ENCODE results near the gene PTPN20. TPM values are rescaled to one million over a fixed set of nuclear protein-coding genes. Genes with fewer than 3 reads are reported as not detected.

The PTPN20 gene
- polyA plus RNA-seq, 1 donor from 2014 or later: 1.4 TPM

DNA sequence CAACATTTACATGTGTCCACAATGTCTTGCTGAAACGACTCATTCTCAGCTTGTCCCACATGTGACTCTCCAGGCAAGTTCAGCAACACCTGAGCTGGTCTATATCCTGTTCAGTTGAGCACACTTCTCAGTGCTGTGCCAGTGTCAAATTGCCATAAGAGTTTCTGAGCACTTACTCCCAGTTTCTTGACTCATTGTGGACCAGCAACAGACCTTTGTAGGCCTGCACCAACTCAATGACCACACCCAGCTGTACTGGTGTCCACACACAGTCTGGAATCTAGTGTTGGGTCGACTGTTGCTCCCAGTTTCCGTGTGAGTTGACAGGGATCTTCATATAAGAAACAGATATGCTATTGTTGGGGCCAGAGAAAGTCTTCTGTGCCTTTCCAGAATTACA lies 88.0 kb downstream of the PTPN20 start:
- H3K36me3 Mint-ChIP-seq: no peaks in the 10 kb centered on the region
- H3K27me3 Mint-ChIP-seq: peaks cover 9% of the 10 kb centered on the region
- no peak overlapping the region for H3K4me3 Mint-ChIP-seq
- peaks cover 0 to 1% (median 0%) of the 10 kb centered on the region in 3 donors for H3K4me1 Mint-ChIP-seq
- H3K9me3 Mint-ChIP-seq: peaks cover 0 to 9% (median 4%) of the 10 kb centered on the region in 3 donors
- H3K27ac Mint-ChIP-seq: no peak overlapping the region

DNA sequence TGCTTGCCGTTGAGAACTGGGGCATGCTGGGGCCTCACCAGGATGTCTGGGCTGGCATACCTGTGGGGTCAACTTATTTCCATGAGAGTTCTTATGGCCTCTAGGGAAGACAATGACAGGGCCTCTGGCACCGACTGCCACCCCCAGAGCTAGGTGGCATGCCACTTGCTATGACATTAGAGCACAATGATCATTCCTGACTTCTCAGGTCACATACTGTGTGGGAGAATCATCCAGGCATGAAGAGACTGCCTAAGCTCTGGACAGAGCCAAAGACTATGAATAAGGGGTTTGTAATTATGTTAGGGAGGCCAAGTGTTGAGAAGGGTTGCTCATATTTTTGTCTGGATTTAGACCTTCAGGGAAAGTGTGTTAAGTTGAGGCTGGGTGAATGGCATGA lies 97.5 kb downstream of the PTPN20 start:
- Mint-ChIP-seq H3K27ac (no peak overlapping the region), H3K9me3 (no peaks in the 10 kb centered on the region), H3K27me3 (peaks cover 10% of the 10 kb centered on the region), H3K36me3 (no peaks in the 10 kb centered on the region), H3K4me3 (no peak overlapping the region), H3K4me1 (no peaks in the 10 kb centered on the region)

- H3K4me1 Mint-ChIP-seq: no peaks in the 10 kb centered on the region
Measured at GRCh38 chr10:47009215-47009838, 98.1 kb downstream of the PTPN20 start.

DNA sequence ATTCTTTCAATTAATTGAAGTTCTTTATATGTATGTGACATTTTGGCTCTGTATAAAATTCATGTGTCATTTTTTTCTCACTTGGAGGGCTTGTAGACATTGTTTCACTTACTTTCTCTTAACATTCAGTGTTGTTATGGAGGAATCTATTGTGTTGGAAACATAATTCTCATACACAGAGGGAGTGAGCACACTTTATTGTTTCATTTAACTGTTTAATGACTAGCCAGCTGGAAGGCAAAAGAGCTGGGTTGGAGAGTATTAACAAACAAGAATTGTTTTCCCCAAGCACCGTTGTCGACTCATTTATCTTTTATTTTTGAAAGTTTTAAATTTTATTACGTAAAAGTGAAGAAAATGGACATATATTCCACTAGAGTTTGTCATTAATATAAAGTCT lies 98.8 kb downstream of the PTPN20 start:
- Mint-ChIP-seq H3K36me3 (no peaks in the 10 kb centered on the region), H3K4me3 (no peak overlapping the region), H3K27ac (no peak overlapping the region), H3K27me3 (peaks cover 10% of the 10 kb centered on the region), H3K9me3 (no peaks in the 10 kb centered on the region), H3K4me1 (no peaks in the 10 kb centered on the region)

More at GRCh38 chr10:47009215-47009838, 98.1 kb downstream of the PTPN20 start:
- no peaks in the 10 kb centered on the region for H3K9me3 Mint-ChIP-seq
- H3K36me3 Mint-ChIP-seq: no peaks in the 10 kb centered on the region
- no peak overlapping the region for H3K4me3 Mint-ChIP-seq
- H3K27ac Mint-ChIP-seq: no peak overlapping the region
- H3K27me3 Mint-ChIP-seq: peaks cover 10% of the 10 kb centered on the region

GRCh38 chr10:47012214-47012613 lies 101.0 kb downstream of the PTPN20 start:
- Mint-ChIP-seq H3K4me1 (no peaks in the 10 kb centered on the region), H3K27ac (no peak overlapping the region), H3K36me3 (no peaks in the 10 kb centered on the region), H3K4me3 (no peak overlapping the region), H3K27me3 (peaks cover 16% of the 10 kb centered on the region), H3K9me3 (no peaks in the 10 kb centered on the region)

DNA sequence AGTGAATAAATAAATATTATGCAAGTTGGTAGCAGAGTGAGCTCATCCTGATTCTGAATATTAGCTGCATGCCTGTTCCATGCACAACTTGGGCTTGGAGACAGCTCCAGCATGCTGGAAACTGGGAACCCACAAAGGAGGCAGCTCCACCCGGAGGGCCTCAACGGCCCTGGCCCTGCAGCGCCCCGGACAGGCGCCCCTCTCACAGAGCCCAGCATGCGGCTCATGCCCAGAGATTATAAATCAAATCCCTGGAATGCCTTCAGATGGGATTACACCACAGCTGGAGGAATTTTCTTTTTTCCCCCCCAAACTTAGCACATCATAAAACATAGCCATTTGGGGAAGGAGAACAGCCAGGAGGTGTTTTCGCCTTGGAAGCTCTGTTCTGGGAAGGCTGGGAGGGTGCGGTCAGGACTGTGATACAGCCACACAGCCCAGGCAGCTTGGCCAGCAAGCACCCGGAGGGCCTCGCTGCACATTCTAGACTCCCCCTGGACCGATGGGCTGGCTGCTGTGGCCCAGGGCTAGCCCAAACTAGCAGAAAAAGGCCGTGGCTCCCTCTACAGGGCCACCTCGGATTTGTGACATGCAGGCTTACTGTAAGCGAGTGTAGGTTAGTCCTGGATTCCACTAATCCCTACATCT lies 102.4 kb downstream of the PTPN20 start:
- H3K27ac Mint-ChIP-seq: no peak overlapping the region
- no peaks in the 10 kb centered on the region for H3K36me3 Mint-ChIP-seq
- H3K4me1 Mint-ChIP-seq: no peaks in the 10 kb centered on the region
- no peak overlapping the region for H3K4me3 Mint-ChIP-seq
- H3K9me3 Mint-ChIP-seq: no peaks in the 10 kb centered on the region
- H3K27me3 Mint-ChIP-seq: peaks cover 16% of the 10 kb centered on the region

- H3K4me1 Mint-ChIP-seq: no peaks in the 10 kb centered on the region
- no peaks in the 10 kb centered on the region for H3K36me3 Mint-ChIP-seq
- no peaks in the 10 kb centered on the region for H3K9me3 Mint-ChIP-seq
- no peak overlapping the region for H3K27ac Mint-ChIP-seq
- H3K4me3 Mint-ChIP-seq: no peak overlapping the region
- H3K27me3 Mint-ChIP-seq: peaks cover 9% of the 10 kb centered on the region
Measured at GRCh38 chr10:47015404-47015803, 104.2 kb downstream of the PTPN20 start.

DNA sequence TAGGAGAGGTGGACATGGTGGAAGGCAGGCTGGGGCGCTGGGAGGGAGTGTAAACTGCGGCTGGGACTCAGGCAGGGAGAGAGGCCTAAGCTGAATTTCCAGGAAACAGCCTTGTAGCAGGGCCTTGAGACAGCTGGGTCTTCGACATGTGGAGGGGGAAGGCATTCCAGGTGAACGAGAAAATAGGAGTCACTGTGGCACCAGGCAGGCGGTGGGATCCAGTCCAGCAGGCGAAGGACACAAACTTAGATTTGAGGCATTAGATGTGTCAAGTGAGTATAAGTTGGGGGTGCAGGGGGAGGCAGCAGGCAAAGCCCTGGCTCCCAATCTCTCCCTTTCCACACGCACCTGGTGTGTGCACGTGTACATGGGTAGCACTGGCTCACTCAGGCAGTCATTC lies 105.3 kb downstream of the PTPN20 start:
- Mint-ChIP-seq H3K27me3 (peaks cover 7% of the 10 kb centered on the region), H3K4me3 (peak overlapping the region in 1 of 4 donors; percentile 31), H3K4me1 (no peaks in the 10 kb centered on the region), H3K36me3 (no peaks in the 10 kb centered on the region), H3K9me3 (no peaks in the 10 kb centered on the region), H3K27ac (no peak overlapping the region)

GRCh38 chr10:47018026-47018735 lies 107.0 kb downstream of the PTPN20 start:
- Mint-ChIP-seq H3K9me3 (no peaks in the 10 kb centered on the region), H3K27me3 (peaks cover 6% of the 10 kb centered on the region), H3K4me3 (no peak overlapping the region), H3K27ac (no peak overlapping the region), H3K4me1 (no peaks in the 10 kb centered on the region), H3K36me3 (peaks cover 2% of the 10 kb centered on the region)

- Mint-ChIP-seq H3K4me3 (no peak overlapping the region), H3K27ac (no peak overlapping the region), H3K9me3 (no peaks in the 10 kb centered on the region), H3K36me3 (peaks cover 2% of the 10 kb centered on the region), H3K4me1 (peaks cover 0 to 1% (median 0%) of the 10 kb centered on the region in 3 donors), H3K27me3 (peaks cover 6% of the 10 kb centered on the region)
Measured at GRCh38 chr10:47019155-47020145, 108.2 kb downstream of the PTPN20 start.

DNA sequence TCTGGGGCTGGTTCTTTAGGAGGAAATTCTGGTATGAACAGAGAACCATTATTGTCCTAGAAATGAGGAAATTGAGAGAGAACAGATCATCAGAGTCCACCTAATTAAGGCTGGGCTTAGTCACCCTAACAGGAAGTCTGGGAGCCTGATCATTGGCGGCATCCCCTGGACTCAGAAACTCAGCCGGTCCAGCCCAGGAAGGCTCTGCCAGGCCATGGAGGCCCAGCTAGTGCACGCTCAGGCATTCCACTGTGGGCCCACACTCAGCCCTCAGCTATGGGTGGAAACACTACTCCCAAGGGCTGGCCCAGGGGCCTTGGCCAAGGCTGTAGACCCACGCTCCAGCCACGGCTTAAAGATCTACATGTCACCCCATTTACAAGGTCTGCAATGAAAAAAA lies 109.2 kb downstream of the PTPN20 start:
- Mint-ChIP-seq H3K36me3 (peaks cover 2% of the 10 kb centered on the region), H3K9me3 (no peaks in the 10 kb centered on the region), H3K4me1 (peaks cover 0 to 1% (median 0%) of the 10 kb centered on the region in 3 donors), H3K4me3 (no peak overlapping the region), H3K27ac (no peak overlapping the region), H3K27me3 (peaks cover 6% of the 10 kb centered on the region)

DNA sequence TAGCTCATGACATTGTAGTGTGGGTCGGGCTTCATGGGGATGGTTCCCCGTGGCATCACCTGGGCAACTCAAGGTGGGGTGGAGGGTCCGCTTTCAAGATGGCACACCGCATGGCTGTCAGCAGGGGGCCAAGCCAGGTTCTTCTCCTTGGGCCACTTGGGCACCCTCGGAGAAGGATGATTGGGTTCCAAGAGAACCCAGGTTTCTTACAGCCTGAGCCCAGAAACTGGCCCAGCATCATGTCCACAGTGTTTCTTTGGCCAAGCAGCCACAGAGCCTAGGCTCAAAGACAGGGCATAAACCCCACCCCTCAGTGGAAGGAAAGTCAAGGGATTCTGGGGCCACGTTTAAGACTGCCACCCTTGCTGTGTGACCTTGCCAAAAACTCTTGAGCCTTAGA lies 110.6 kb downstream of the PTPN20 start:
- H3K27me3 Mint-ChIP-seq: no peaks in the 10 kb centered on the region
- no peak overlapping the region for H3K27ac Mint-ChIP-seq
- peaks cover 2% of the 10 kb centered on the region for H3K36me3 Mint-ChIP-seq
- no peaks in the 10 kb centered on the region for H3K9me3 Mint-ChIP-seq
- H3K4me3 Mint-ChIP-seq: no peak overlapping the region
- peaks cover 0 to 1% (median 0%) of the 10 kb centered on the region in 3 donors for H3K4me1 Mint-ChIP-seq

GRCh38 chr10:47022311-47023131 lies 111.3 kb downstream of the PTPN20 start:
- Mint-ChIP-seq H3K27ac (no peak overlapping the region), H3K9me3 (no peaks in the 10 kb centered on the region), H3K36me3 (peaks cover 2% of the 10 kb centered on the region), H3K4me1 (peaks cover 0 to 1% (median 0%) of the 10 kb centered on the region in 3 donors), H3K4me3 (no peak overlapping the region), H3K27me3 (no peaks in the 10 kb centered on the region)

Data from IgD-negative memory B cell (primary cell).